ENCODE data around the gene REX1BD.
"Not testable (repeated sequence)": the region's sequence is repeated elsewhere in the genome, so short reads cannot be mapped to it uniquely, and the experiment has no call there.

The REX1BD gene

GRCh38 chr19:18588611-18589379 is at the start of gene REX1BD:
Gene REX1BD, plus strand, starts transcription at chr19:18588798. Its CDS starts 4 bp downstream, at chr19:18588802.
- Histone ChIP-seq H3K27ac (ENCODE audit: low read depth, low read length) (peak within 1 kb of the TSS; percentile 88), H3K9ac (ENCODE audit: low read length) (peak within 1 kb of the TSS; percentile 39), H3K4me3 (ENCODE audit: low read depth in 1 of 2, low read length in 2 of 2) (peak within 1 kb of the TSS; percentile 30 to 75), H3K4me1 (ENCODE audit: insufficient read depth, low read length) (peaks cover 12% of the 10 kb centered on the region), H3K9me3 (ENCODE audit: low read length) (no peaks in the 10 kb centered on the region), H3K36me3 (ENCODE audit: insufficient read depth, low read length) (peaks cover 7% of the 10 kb centered on the region), H3K27me3 (ENCODE audit: control insufficient read depth in 1 of 2, insufficient read depth in 2 of 2, low read length in 2 of 2) (no peaks in the 10 kb centered on the region)

- Histone ChIP-seq H3K9me3 (ENCODE audit: low read length) (no peaks in the 10 kb centered on the region), H3K4me3 (ENCODE audit: low read depth in 1 of 2, low read length in 2 of 2) (no peak overlapping the region), H3K4me1 (ENCODE audit: insufficient read depth, low read length) (peaks cover 16% of the 10 kb centered on the region), H3K36me3 (ENCODE audit: insufficient read depth, low read length) (peaks cover 37% of the 10 kb centered on the region), H3K9ac (ENCODE audit: low read length) (no peak overlapping the region), H3K27ac (ENCODE audit: low read depth, low read length) (no peak overlapping the region), H3K27me3 (ENCODE audit: control insufficient read depth in 1 of 2, insufficient read depth in 2 of 2, low read length in 2 of 2) (no peaks in the 10 kb centered on the region)
Measured at GRCh38 chr19:18539372-18539771, 49.2 kb upstream of the REX1BD start.

GRCh38 chr19:18540200-18540599 is 48.4 kb upstream of the REX1BD start:
- H3K4me3 ChIP-seq (ENCODE audit: low read depth in 1 of 2, low read length in 2 of 2); H3K9me3 ChIP-seq (ENCODE audit: low read length); H3K27me3 ChIP-seq (ENCODE audit: control insufficient read depth in 1 of 2, insufficient read depth in 2 of 2, low read length in 2 of 2); H3K9ac ChIP-seq (ENCODE audit: low read length); H3K27ac ChIP-seq (ENCODE audit: low read depth, low read length): not testable (repeated sequence)
- Histone ChIP-seq H3K36me3 (ENCODE audit: insufficient read depth, low read length) (peaks cover 37% of the 10 kb centered on the region), H3K4me1 (ENCODE audit: insufficient read depth, low read length) (peaks cover 16% of the 10 kb centered on the region)

GRCh38 chr19:18541258-18541991 is 47.2 kb upstream of the REX1BD start:
- H3K27ac ChIP-seq (ENCODE audit: low read depth, low read length) = no peak overlapping the region
- no peaks in the 10 kb centered on the region for H3K27me3 ChIP-seq (ENCODE audit: control insufficient read depth in 1 of 2, insufficient read depth in 2 of 2, low read length in 2 of 2)
- peaks cover 31% of the 10 kb centered on the region for H3K36me3 ChIP-seq (ENCODE audit: insufficient read depth, low read length)
- peaks cover 16% of the 10 kb centered on the region for H3K4me1 ChIP-seq (ENCODE audit: insufficient read depth, low read length)
- H3K4me3 ChIP-seq (ENCODE audit: low read depth in 1 of 2, low read length in 2 of 2) = peak overlapping the region in 1 of 2 donors; percentile 21
- no peaks in the 10 kb centered on the region for H3K9me3 ChIP-seq (ENCODE audit: low read length)
- no peak overlapping the region for H3K9ac ChIP-seq (ENCODE audit: low read length)

GRCh38 chr19:18541992-18542940 is 46.3 kb upstream of the REX1BD start:
- peaks cover 23% of the 10 kb centered on the region for H3K36me3 ChIP-seq (ENCODE audit: insufficient read depth, low read length)
- H3K4me1 ChIP-seq (ENCODE audit: insufficient read depth, low read length) = peaks cover 16% of the 10 kb centered on the region
- peak overlapping the region; percentile 84 for H3K27ac ChIP-seq (ENCODE audit: low read depth, low read length)
- no peaks in the 10 kb centered on the region for H3K9me3 ChIP-seq (ENCODE audit: low read length)
- H3K9ac ChIP-seq (ENCODE audit: low read length) = peak overlapping the region; percentile 83
- H3K4me3 ChIP-seq (ENCODE audit: low read depth in 1 of 2, low read length in 2 of 2) = peak overlapping the region; percentile 21 to 59
- H3K27me3 ChIP-seq (ENCODE audit: control insufficient read depth in 1 of 2, insufficient read depth in 2 of 2, low read length in 2 of 2) = no peaks in the 10 kb centered on the region

- peaks cover 16% of the 10 kb centered on the region for H3K36me3 ChIP-seq (ENCODE audit: insufficient read depth, low read length)
- H3K27me3 ChIP-seq (ENCODE audit: control insufficient read depth in 1 of 2, insufficient read depth in 2 of 2, low read length in 2 of 2) = no peaks in the 10 kb centered on the region
- H3K9me3 ChIP-seq (ENCODE audit: low read length) = no peaks in the 10 kb centered on the region
- peak within 1 kb of the TSS; percentile 83 for H3K9ac ChIP-seq (ENCODE audit: low read length)
- H3K27ac ChIP-seq (ENCODE audit: low read depth, low read length) = peak within 1 kb of the TSS; percentile 84
- H3K4me1 ChIP-seq (ENCODE audit: insufficient read depth, low read length) = peaks cover 16% of the 10 kb centered on the region
- H3K4me3 ChIP-seq (ENCODE audit: low read depth in 1 of 2, low read length in 2 of 2) = peak within 1 kb of the TSS; percentile 38 to 64
Measured at GRCh38 chr19:18542941-18543813, 45.4 kb upstream of the REX1BD start, which contains the start of gene FKBP8. Gene FKBP8, minus strand, starts transcription at chr19:18543573. Its CDS starts 1,603 bp downstream, at chr19:18541970.

GRCh38 chr19:18543814-18544475 is 44.7 kb upstream of the REX1BD start:
- Histone ChIP-seq H3K9me3 (ENCODE audit: low read length) (no peaks in the 10 kb centered on the region), H3K27me3 (ENCODE audit: control insufficient read depth in 1 of 2, insufficient read depth in 2 of 2, low read length in 2 of 2) (no peaks in the 10 kb centered on the region), H3K9ac (ENCODE audit: low read length) (peak overlapping the region; percentile 49), H3K36me3 (ENCODE audit: insufficient read depth, low read length) (peaks cover 16% of the 10 kb centered on the region), H3K4me1 (ENCODE audit: insufficient read depth, low read length) (peaks cover 16% of the 10 kb centered on the region), H3K4me3 (ENCODE audit: low read depth in 1 of 2, low read length in 2 of 2) (peak overlapping the region in 1 of 2 donors; percentile 64), H3K27ac (ENCODE audit: low read depth, low read length) (no peak overlapping the region)

- Histone ChIP-seq H3K9ac (ENCODE audit: low read length) (no peak overlapping the region), H3K27me3 (ENCODE audit: control insufficient read depth in 1 of 2, insufficient read depth in 2 of 2, low read length in 2 of 2) (no peaks in the 10 kb centered on the region), H3K9me3 (ENCODE audit: low read length) (no peaks in the 10 kb centered on the region), H3K36me3 (ENCODE audit: insufficient read depth, low read length) (no peaks in the 10 kb centered on the region), H3K4me1 (ENCODE audit: insufficient read depth, low read length) (no peaks in the 10 kb centered on the region), H3K27ac (ENCODE audit: low read depth, low read length) (no peak overlapping the region), H3K4me3 (ENCODE audit: low read depth in 1 of 2, low read length in 2 of 2) (no peak overlapping the region)
Measured at GRCh38 chr19:18551631-18552030, 37.0 kb upstream of the REX1BD start.

GRCh38 chr19:18557411-18558201 is 31.0 kb upstream of the REX1BD start, which contains the start of gene KXD1:
Gene KXD1, plus strand, starts transcription at chr19:18557870. Its CDS starts 4,187 bp downstream, at chr19:18562057.
- H3K27me3 ChIP-seq (ENCODE audit: control insufficient read depth in 1 of 2, insufficient read depth in 2 of 2, low read length in 2 of 2) = no peaks in the 10 kb centered on the region
- H3K4me1 ChIP-seq (ENCODE audit: insufficient read depth, low read length) = peaks cover 9% of the 10 kb centered on the region
- peak within 1 kb of the TSS; percentile 98 for H3K9ac ChIP-seq (ENCODE audit: low read length)
- H3K36me3 ChIP-seq (ENCODE audit: insufficient read depth, low read length) = peaks cover 12% of the 10 kb centered on the region
- H3K9me3 ChIP-seq (ENCODE audit: low read length) = no peaks in the 10 kb centered on the region
- H3K4me3 ChIP-seq (ENCODE audit: low read depth in 1 of 2, low read length in 2 of 2) = peak within 1 kb of the TSS; percentile 91 to 94
- H3K27ac ChIP-seq (ENCODE audit: low read depth, low read length) = peak within 1 kb of the TSS; percentile 98

Measured in muscle layer of colon (tissue), 2 donors.